ENCODE results near the gene SLC16A12.

- TF ChIP-seq CTCF (IDR thresholded peaks at IDR 0.05; ENCODE audit: low read depth, low read length), result no peak
- no peak for TF ChIP-seq EZH2phosphoT487 (IDR thresholded peaks at IDR 0.05; ENCODE audit: low read depth)
These were observed 60.3 kb downstream of the SLC16A12 start for GRCh38 chr10:89475125-89475524.
